LNCAP (cell line): Measurements from ENCODE around the gene HEATR5A.

Experiments used
- TF ChIP-seq, protein P1 (sequence below): fragments of 450-650 bp; IDR thresholded peaks from 2 replicates; pipeline ENCODE4 v1.5.1; 2017; ENCODE audit warnings: mild to moderate bottlenecking

HEATR5A gene

DNA sequence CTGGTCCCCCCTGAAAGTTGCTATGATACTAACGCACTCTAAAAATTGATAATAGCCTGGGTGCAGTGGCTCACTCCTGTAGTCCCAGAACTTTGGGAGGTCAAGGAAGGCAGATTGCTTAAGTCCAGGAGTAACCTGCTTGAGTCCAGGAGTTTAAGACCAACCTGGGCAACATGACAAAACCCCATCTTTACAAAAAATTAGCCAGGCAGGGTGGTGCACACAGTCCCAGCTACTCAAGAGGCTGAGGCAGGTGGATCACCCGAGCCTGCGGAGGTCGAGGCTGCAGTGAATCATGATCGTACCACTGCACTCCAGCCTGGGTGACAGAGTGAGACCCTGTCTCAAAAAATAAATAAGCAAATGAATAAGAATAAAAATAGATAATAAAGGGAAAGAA is 42.9 kb downstream of the HEATR5A start:
- TF ChIP-seq, protein P1, sequence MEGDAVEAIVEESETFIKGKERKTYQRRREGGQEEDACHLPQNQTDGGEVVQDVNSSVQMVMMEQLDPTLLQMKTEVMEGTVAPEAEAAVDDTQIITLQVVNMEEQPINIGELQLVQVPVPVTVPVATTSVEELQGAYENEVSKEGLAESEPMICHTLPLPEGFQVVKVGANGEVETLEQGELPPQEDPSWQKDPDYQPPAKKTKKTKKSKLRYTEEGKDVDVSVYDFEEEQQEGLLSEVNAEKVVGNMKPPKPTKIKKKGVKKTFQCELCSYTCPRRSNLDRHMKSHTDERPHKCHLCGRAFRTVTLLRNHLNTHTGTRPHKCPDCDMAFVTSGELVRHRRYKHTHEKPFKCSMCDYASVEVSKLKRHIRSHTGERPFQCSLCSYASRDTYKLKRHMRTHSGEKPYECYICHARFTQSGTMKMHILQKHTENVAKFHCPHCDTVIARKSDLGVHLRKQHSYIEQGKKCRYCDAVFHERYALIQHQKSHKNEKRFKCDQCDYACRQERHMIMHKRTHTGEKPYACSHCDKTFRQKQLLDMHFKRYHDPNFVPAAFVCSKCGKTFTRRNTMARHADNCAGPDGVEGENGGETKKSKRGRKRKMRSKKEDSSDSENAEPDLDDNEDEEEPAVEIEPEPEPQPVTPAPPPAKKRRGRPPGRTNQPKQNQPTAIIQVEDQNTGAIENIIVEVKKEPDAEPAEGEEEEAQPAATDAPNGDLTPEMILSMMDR = no peak

DNA sequence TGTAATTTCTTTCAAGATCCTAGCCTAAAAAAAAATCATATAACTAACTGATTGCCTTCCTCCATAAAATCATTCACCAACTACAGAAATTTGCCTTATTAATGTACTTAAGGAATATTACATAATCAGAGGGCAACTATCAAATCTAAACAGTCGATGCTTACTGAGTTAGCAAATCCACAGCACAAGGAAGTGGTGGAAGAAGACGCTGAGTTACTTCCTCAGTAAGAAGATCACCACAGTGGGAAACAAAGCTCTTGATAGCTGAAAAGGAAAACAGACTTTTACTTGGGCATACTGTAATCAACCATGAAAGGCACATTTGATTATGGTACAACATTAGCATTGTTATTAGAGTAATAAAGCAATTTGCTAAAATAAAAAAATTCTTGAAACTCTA is 48.7 kb downstream of the HEATR5A start:
- TF ChIP-seq, protein P1 = no peak

DNA sequence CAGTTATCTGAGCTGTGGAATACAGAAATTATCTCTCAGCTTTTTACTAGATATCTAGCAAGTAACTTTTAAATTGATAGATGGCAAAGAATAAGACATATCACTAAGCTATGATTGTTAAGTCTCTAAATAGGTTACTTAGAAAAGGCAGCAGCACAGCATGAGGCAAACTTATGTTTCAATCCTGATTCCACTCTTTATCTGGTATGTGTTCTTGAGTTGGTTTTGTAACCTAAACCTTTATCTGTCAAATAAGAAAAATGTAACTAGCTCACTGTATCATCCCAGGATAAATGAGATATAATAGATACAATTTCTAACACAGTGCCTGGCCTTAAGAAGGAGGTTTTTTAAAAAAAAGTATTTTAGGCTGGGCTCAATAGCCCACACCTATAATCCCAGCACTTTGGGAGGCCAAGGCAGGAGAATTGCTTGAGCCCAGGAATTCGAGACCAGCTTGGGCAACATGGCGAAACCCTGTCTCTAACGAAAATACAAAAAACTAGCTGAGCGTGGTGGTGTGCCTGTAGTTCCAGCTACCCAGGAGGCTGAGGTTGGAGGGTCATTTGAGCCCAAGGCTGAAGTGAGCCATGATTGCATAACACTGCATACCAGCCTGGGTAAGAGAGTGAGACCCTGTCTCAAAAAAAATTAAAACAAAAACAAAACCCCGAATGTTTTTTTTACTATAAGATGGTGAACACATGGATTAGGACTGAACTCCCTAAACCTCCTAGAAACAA is 56.8 kb downstream of the HEATR5A start:
- TF ChIP-seq, protein P1 = no peak

DNA sequence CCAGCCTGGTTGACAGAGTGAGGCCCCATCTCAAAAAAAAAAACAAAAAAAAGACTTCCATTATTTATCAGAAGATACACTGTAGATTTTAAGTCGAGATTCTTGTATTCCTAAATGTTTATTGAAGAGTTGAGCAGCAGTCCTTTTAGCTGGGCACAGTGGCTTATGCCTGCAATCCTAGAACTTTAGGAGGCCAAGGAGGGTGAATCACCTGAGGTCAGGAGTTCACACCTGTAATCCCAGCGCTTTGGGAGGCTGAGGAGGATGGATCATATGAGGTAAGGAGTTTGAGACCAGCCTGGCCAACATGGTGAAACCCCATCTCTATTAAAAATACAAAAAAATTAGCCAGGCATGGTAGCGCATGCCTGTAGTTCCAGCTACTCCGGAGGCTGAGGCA is 57.6 kb downstream of the HEATR5A start:
- TF ChIP-seq, protein P1 = no peak

DNA sequence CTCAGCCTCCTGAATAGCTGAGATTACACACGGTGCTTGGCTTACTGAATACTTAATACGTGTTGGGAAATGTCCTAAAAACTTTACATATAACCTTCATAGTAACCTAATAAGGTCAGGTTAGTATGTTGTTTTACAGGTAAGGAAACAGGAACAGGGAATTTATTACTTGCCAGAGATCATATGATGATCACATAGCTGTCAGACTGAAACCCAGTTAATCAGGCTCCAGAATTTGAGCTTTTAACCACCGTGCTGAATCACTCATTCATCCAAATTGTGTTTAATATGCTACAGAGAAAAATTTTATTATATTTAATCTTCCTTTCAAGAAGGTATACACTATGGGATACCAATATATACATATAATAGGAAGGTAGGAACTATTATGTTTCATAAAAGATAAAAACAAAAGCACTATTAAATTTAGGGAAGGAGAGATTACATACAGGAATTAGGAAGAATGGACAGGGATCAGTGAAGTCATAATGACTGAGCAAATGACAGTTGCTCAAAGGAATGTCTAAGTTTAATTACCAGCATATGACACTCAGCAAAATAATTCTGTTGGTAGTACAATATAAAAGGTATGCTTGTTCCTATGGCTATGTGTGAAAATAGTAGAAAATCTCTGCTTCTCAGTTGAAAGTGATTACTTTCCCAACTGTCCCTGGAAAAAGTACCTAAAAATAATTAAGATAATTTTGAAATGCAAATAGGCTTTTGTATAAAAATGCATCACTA is 59.3 kb downstream of the HEATR5A start:
- TF ChIP-seq, protein P1 = no peak

DNA sequence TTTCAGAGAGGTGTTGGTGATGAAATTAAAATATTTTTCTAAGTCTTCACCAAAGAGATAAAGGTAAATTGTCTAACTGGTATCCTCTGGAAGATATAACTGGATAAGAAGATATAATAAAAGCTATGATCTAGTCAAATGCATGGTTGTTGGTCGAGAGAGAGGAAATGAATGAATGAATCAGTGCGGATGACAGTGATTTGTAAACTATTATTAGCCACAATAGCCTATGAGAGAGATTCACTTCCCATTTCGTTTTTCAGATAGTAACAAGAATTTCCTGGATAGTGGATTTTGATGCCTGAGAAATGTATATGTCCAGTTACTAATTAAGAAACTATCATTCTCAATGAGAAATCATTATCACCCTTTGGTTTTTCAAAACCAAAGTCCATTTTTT is 63.1 kb downstream of the HEATR5A start:
- TF ChIP-seq, protein P1 = no peak

DNA sequence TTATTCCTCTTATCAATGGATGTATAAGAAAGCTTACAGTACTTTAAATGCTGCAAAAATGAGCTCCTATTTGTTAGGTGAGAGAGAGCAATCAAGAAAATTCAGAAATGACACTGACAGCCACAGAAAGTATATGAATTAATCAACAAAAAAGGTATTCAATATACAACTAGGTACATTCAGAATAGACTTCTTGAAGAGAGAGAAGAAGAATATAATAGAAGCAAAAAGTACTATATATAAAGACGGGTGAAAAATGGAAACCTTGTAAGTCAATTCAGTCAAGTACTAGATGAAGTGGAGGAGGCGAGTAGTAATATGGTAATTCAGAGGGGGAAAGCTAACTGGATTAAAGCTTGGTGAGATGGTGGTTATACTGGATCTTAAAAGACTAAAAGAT is 74.3 kb downstream of the HEATR5A start:
- TF ChIP-seq, protein P1 = no peak
